HepG2 (cell line): Measurements from ENCODE around the gene SDC1. TPM values are rescaled to one million over a fixed set of nuclear protein-coding genes. Genes with fewer than 3 reads are reported as not detected.

ENCODE experiments used
- ATF6 ChIP-seq: sonication (generic); formaldehyde crosslinking; conservative IDR thresholded peaks from 2 replicates; pipeline ENCODE4 v1.4.0; 2020; ENCODE audit warnings: missing genetic modification reagents
- CEBPB ChIP-seq: IDR thresholded peaks from 2 replicates; pipeline ENCODE4 v1.6.1; 2011; ENCODE audit warnings: low read depth, low read length, improper control_type of control experiment, borderline replicate concordance
- CREBL2 ChIP-seq: sonication (generic); formaldehyde crosslinking; IDR thresholded peaks from 2 replicates; pipeline ENCODE4 v1.8.1; 2023; ENCODE audit warnings: missing genetic modification reagents, mild to moderate bottlenecking, borderline replicate concordance
- ELK4 ChIP-seq: sonication (generic); formaldehyde crosslinking; IDR thresholded peaks from 2 replicates; pipeline ENCODE4 v1.9.0; 2021; ENCODE audit warnings: missing genetic modification reagents, borderline replicate concordance
- GFI1 ChIP-seq: sonication (generic); formaldehyde crosslinking; IDR thresholded peaks from 2 replicates; pipeline ENCODE4 v1.5.0; 2020; ENCODE audit warnings: missing genetic modification reagents, mild to moderate bottlenecking, borderline replicate concordance
- HOXA5 ChIP-seq: sonication (generic); formaldehyde crosslinking; IDR thresholded peaks from 2 replicates; pipeline ENCODE4 v1.4.0; 2020; ENCODE audit warnings: missing genetic modification reagents
- IRF1 ChIP-seq: sonication (generic); formaldehyde crosslinking; IDR thresholded peaks from 2 replicates; pipeline ENCODE4 v1.4.0; 2020; ENCODE audit warnings: low read depth, mild to moderate bottlenecking, missing genetic modification reagents
- JARID2 ChIP-seq: sonication (generic); formaldehyde crosslinking; IDR thresholded peaks from 2 replicates; pipeline ENCODE4 v1.8.1; 2023; ENCODE audit warnings: missing genetic modification reagents, inconsistent platforms; ENCODE audit not compliant: insufficient replicate concordance
- KAT2B ChIP-seq: fragments of 150-350 bp; IDR thresholded peaks from 2 replicates; pipeline ENCODE4 v1.6.1; 2014; ENCODE audit warnings: low read depth, low read length, borderline replicate concordance
- KLF6 ChIP-seq: IDR thresholded peaks from 2 replicates; pipeline ENCODE4 v1.8.0; 2016; ENCODE audit warnings: missing biosample characterization, missing genetic modification reagents
- PRDM15 ChIP-seq: sonication (generic); formaldehyde crosslinking; IDR thresholded peaks from 2 replicates; pipeline ENCODE4 v1.4.0; 2020; ENCODE audit warnings: missing genetic modification reagents
- PRMT3 ChIP-seq: sonication (generic); formaldehyde crosslinking; IDR thresholded peaks from 2 replicates; pipeline ENCODE4 v1.8.1; 2022; ENCODE audit warnings: low read depth, mild to moderate bottlenecking, moderate library complexity, missing genetic modification reagents, borderline replicate concordance
- SP2 ChIP-seq: sonication (generic); formaldehyde crosslinking; IDR thresholded peaks from 2 replicates; pipeline ENCODE4 v1.5.1; 2020; ENCODE audit warnings: mild to moderate bottlenecking, missing genetic modification reagents
- ZBTB10 ChIP-seq: sonication (generic); formaldehyde crosslinking; IDR thresholded peaks from 2 replicates; pipeline ENCODE4 v1.4.0; 2020; ENCODE audit warnings: missing genetic modification reagents, borderline replicate concordance
- ZNF136 ChIP-seq: sonication (generic); formaldehyde crosslinking; IDR thresholded peaks from 2 replicates; pipeline ENCODE4 v1.8.1; 2022; ENCODE audit warnings: low read depth, mild to moderate bottlenecking, moderate library complexity, missing genetic modification reagents
- ZNF768 ChIP-seq: sonication (generic); formaldehyde crosslinking; IDR thresholded peaks from 2 replicates; pipeline ENCODE4 v1.4.0; 2020; ENCODE audit warnings: missing genetic modification reagents
- ZNF878 ChIP-seq: sonication (generic); formaldehyde crosslinking; IDR thresholded peaks from 2 replicates; pipeline ENCODE4 v1.8.1; 2023; ENCODE audit warnings: mild to moderate bottlenecking, missing genetic modification reagents, moderate library complexity
- polyA plus RNA-seq, 8 experiments: library from polyadenylated mRNA; depleted of rRNA in 3 of 8; stranded (reverse) in 7 of 8; unstranded in 1 of 8; fragments of >200 nt; fragmentation: Illumina TruSeq in 4 of 8; extraction: Trizol in 4 of 8; gene quantifications; 2 replicates each; pipeline versions ENCODE4 v1.2.1 to v1.2.3, GENCODE V29; 2011 to 2016; ENCODE audit warnings: low read depth in 4 of 8, missing spikeins in 1 of 8, mixed read lengths in 1 of 8; ENCODE audit not compliant: insufficient read depth in 1 of 8
- total RNA-seq, 5 experiments: library from RNA; depleted of rRNA; stranded (reverse); fragments of >200 nt; fragmentation: Illumina TruSeq; extraction: Trizol; gene quantifications; 2 replicates each; pipeline ENCODE4 v1.2.3, GENCODE V29; 2016; ENCODE audit warnings: low read depth in 1 of 5

The SDC1 gene
- total and polyA plus RNA-seq, 2 of the 13 experiments (the other 11 are each of a cell fraction or from before 2014, with no cell fraction given) = 108 to 119 TPM

- TF ChIP-seq ATF6 (no peak), PRDM15 (0 out of 2 replicates have a peak, but pooled peaks have one; percentile 24), SP2 (no peak), ZNF136 (CRISPR knock-in tag) (no peak), ELK4 (no peak), CEBPB (peak; percentile 93), ZNF768 (CRISPR knock-in tag) (peak; percentile 58; the same call in 1 of the 2 replicates), KAT2B (no peak), IRF1 (CRISPR knock-in tag) (no peak), ZBTB10 (0 out of 2 replicates have a peak, but pooled peaks have one; percentile 25), HOXA5 (CRISPR knock-in tag) (peak; percentile 24; the same call in 1 of the 2 replicates), KLF6 (no peak; the same call in 1 of the 2 replicates), GFI1 (CRISPR knock-in tag) (0 out of 2 replicates have a peak, but pooled peaks have one; percentile 60), CREBL2 (no peak), PRMT3 (CRISPR knock-in tag) (no peak), ZNF878 (CRISPR knock-in tag) (no peak), JARID2 (peak; percentile 24)
Measured at GRCh38 chr2:20179755-20180594, 45.0 kb downstream of the SDC1 start (continued).
